Pons (tissue), 1 donor: ENCODE results near the gene BDNF.
"Not testable (repeated sequence)": the region's sequence is repeated elsewhere in the genome, so short reads cannot be mapped to it uniquely, and the experiment has no call there.

Source experiments
- DNase-seq: peaks from one replicate; pipeline ENCODE4 v3.0.0-alpha.2; 2016; ENCODE audit warnings: low spot score

BDNF gene

GRCh38 chr11:27665508-27666101 is 34.6 kb downstream of the BDNF start:
- not testable (repeated sequence) for DNase-seq

GRCh38 chr11:27663326-27663725 is 36.9 kb downstream of the BDNF start:
- no peak for DNase-seq

- no peak for DNase-seq
Observed at GRCh38 chr11:27660171-27660570, 40.1 kb downstream of the BDNF start.

- DNase-seq: no peak
Observed at GRCh38 chr11:27658535-27659236, 41.6 kb downstream of the BDNF start.

DNA sequence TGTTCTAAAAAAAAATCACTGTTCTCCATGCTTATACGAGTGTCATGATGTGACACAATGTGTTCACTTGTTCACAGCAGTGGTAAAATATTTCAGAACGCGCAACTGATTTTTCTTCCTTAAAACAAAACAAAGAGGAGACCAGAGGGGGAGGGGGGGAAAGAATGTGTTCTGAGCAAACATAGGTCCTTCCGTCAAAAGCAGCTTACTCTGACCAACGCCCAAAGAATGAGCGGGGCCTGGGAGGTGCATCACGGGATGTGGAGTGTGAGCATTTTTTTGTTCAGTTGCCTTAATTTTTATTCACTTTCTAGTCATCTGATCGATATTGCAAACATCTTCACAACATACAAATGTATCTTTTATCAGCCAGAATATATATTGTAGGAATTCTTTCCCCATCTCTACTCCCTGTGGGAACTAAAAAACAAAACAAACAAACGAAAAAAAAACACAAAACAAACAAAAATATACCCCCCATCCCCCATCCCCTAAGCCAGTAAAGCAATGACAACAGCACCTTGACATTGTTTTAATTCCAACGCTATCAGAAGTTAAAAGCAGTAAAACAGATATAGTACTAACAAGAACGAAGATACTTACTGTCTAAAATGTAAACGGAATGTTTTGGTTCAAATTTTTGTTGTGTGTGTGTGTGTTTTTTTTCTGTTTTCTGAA is 43.3 kb downstream of the BDNF start:
- DNase-seq: no peak

- DNase-seq: no peak
Observed at GRCh38 chr11:27656320-27656719, 43.9 kb downstream of the BDNF start.

GRCh38 chr11:27653990-27654758 is 46.1 kb downstream of the BDNF start:
- no peak for DNase-seq

GRCh38 chr11:27651711-27652110 is 48.5 kb downstream of the BDNF start:
- DNase-seq: no peak

- DNase-seq: no peak
Observed at GRCh38 chr11:27650988-27651387, 49.3 kb downstream of the BDNF start.

DNA sequence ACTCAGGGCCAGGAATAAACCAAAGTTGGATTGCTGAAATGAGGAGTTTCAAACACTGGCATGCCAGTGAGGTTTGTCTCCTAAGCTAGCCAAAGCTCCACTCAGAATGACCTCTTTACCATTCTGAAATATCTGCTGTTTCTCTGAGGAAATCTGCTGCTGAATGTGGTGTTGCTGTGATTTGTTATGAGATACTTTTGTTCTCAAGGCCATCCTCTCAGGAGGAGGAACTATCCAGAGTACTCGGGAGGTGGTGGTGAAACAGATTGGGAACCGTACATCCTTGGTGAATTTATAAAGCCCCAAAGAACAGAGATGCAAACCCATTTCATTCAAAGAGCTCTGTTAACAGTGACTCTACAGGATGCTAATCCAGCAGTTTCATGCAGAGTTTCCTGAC is 50.5 kb downstream of the BDNF start:
- DNase-seq: no peak

GRCh38 chr11:27648840-27649239 is 51.4 kb downstream of the BDNF start:
- no peak for DNase-seq

- no peak for DNase-seq
Observed at GRCh38 chr11:27646051-27646818, 54.0 kb downstream of the BDNF start.

DNA sequence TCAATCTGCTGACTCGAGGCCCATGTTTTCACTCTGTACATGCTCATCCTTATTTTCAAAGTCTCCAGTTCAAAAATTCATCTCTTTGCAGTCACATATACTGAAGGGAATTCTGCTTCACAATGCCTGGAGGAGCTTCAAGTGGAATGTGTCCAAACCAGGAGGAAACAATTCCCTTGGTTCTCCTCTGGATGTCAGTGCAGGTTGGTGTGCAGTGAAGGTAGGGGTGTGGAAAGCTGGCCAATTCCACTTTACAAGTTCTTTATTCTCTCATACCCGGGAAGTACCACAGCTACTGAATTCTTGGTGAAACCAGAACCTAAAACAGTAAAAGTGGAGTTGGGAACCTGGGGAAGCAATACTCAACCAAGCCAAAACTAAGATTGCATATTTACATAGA is 57.3 kb downstream of the BDNF start:
- DNase-seq: no peak

DNA sequence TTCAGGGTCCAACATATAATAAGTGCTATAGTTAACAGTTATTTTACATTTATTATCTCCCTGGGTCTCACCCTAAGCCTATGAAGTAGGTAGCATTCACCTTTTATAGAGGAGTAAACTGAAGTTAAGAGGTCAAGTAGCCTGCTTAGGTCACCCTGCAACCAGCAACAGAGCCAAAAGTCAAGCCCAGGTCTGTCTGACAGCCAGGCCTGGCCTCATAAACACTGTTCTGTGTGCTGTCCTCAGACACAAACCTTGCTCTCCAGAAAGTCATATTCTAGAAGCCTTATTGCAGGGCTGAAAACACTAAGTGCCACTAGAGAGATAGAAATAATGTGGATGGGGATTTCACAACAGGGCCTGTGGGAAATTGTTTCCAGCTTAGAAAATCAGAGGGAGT is 59.3 kb downstream of the BDNF start:
- DNase-seq: no peak

GRCh38 chr11:27635567-27636037 is 64.7 kb downstream of the BDNF start:
- DNase-seq: no peak

DNA sequence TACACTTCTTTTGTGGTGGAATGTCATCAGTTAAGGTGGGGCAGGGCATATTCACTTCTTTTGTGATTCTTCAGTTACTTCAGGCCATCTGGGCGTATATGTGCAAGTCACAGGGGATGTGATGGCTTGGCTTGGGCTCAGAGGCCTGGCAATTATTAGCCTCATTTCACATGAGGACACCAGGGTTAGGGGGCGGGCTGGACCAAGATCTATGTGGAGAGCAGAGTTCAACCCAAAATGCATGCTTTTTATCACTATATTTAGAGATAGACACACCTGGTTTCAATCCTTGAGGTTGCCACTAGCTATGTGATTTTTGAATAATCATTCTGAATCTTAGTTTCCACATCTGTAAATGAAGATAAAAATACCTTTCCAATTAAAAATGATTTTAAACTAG is 65.5 kb downstream of the BDNF start:
- DNase-seq: not testable (repeated sequence)

DNA sequence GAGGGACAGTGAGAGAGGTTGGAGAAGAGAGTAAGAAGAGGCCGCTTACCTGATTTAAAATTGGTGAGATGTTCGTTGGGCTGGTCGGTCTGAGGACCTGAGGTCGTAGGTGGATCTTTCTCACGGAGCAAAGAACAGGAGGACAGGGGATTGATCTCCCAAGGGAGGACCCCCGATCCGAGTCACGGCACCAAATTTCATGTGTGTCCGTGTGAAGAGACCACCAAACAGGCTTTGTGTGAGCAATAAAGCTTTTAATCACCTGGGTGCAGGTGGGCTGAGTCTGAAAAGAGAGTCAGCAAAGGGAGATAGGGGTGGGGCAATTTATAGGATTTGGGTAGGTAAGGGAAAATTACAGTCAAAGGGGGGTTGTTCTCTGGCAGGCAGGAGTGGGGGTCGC is 66.0 kb downstream of the BDNF start:
- not testable (repeated sequence) for DNase-seq

GRCh38 chr11:27629023-27629422 is 71.2 kb downstream of the BDNF start:
- DNase-seq: not testable (repeated sequence)

- DNase-seq: no peak
Observed at GRCh38 chr11:27627979-27628378, 72.3 kb downstream of the BDNF start.

- DNase-seq: no peak
Observed at GRCh38 chr11:27626938-27627586, 73.2 kb downstream of the BDNF start.

DNA sequence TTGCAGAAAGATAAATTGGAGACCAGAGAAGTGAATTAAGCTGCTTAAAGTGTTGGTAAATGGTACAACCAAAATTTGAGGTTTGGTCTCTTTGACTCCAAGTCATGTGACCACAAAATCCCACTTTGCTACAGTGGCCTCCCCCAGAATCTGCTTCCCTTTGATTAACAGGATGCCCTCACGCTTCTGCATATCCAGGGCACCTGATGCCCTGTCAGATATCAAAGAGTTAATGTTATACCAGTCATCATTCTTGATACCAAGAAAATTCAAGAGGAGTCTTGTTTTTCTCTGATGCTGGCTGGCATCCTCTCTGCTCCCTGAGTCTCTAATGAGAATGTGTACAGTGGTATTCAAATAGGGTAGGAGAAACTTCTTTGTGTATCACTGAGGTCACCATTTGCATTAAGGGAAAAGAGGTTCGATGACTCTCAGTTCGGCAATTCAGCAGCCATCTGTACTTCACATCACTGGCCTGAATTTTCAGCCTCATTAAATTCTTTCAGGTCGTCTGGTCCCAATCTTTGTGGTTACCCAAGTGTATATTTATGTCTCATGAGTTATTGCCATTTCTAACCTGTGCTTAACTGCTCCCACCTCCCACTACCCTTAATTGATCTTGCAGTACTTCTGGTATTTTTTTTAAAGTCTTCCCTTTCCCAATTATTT is 73.9 kb downstream of the BDNF start:
- no peak for DNase-seq
